T-helper 1 cell treated with Interleukin-12 subunit alpha and Interleukin-12 subunit beta and Interleukin-4 antibody, amounts not matched to agents 30 μg/mL and 1 μg/mL, for 36 hours (primary cell): ENCODE measurements around the gene ZC3H4.
"Not testable (repeated sequence)": the region's sequence is repeated elsewhere in the genome, so short reads cannot be mapped to it uniquely, and the experiment has no call there.

ENCODE experiments used
- H3K27ac Mint-ChIP-seq: one replicate; pipeline ENCODE4 v1.8.0; 2021; ENCODE audit warnings: mild to moderate bottlenecking, mixed read lengths
- H3K27me3 Mint-ChIP-seq: one replicate; pipeline ENCODE4 v1.8.0; 2021; ENCODE audit warnings: low read depth, mixed read lengths
- H3K36me3 Mint-ChIP-seq: one replicate; pipeline ENCODE4 v1.8.0; 2021; ENCODE audit warnings: low read depth, mixed read lengths
- H3K4me1 Mint-ChIP-seq: one replicate; pipeline ENCODE4 v1.8.0; 2021; ENCODE audit warnings: low read depth, mixed read lengths
- H3K4me3 Mint-ChIP-seq: one replicate; pipeline ENCODE4 v1.8.0; 2021; ENCODE audit warnings: mild to moderate bottlenecking, moderate library complexity, mixed read lengths
- H3K9me3 Mint-ChIP-seq: one replicate; pipeline ENCODE4 v1.8.0; 2021; ENCODE audit warnings: mixed read lengths

ZC3H4 gene

DNA sequence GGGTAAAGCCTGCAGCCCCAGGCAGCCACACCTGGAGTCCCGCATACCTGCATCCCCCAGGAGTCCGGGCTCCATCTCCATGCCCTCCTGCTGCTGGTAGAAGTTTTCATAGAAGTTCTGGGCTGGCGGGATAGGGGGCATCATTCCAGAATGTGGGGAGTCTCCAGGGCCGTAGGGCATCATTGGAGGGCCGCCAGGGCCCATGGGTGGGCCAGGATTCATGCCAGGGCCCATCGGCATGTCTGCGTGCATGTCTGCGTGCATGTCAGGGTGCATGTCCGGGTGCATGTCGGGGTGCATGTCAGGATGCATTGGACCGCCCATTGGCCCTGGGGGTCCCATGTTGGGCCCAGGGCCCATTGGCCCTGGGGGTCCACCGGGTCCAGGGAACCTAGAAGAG lies 41.8 kb downstream of the ZC3H4 start:
- H3K36me3 Mint-ChIP-seq: peaks cover 43% of the 10 kb centered on the region
- no peaks in the 10 kb centered on the region for H3K9me3 Mint-ChIP-seq

DNA sequence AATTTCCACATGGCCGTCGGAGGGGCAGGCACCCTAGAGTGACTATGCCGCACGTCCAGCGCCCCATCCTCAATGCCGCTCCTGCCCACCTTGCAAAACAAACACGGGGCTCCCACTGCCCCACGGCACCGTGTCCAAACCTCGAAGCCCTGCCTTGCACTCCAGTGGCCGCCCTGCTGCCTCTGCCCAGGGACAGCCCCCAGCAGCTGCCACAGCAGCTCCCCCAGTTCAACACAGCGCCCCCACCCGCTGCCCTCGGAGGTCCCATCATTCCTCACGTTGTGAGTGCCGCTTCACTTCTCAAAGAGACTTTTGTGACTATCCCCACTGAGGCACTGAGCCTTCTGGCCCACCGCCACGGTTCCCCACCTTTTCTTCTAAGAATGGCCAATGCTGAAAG lies 42.8 kb downstream of the ZC3H4 start:
- H3K4me1 Mint-ChIP-seq: peaks cover 10% of the 10 kb centered on the region
- no peaks in the 10 kb centered on the region for H3K27me3 Mint-ChIP-seq
- H3K36me3 Mint-ChIP-seq: peaks cover 39% of the 10 kb centered on the region
- no peak overlapping the region for H3K27ac Mint-ChIP-seq
- H3K9me3 Mint-ChIP-seq: no peaks in the 10 kb centered on the region
- H3K4me3 Mint-ChIP-seq: no peak overlapping the region

More for the DNA sequence above, 41.8 kb downstream of the ZC3H4 start:
- H3K4me3 Mint-ChIP-seq: no peak overlapping the region
- H3K27ac Mint-ChIP-seq: no peak overlapping the region
- peaks cover 10% of the 10 kb centered on the region for H3K4me1 Mint-ChIP-seq
- no peaks in the 10 kb centered on the region for H3K27me3 Mint-ChIP-seq

DNA sequence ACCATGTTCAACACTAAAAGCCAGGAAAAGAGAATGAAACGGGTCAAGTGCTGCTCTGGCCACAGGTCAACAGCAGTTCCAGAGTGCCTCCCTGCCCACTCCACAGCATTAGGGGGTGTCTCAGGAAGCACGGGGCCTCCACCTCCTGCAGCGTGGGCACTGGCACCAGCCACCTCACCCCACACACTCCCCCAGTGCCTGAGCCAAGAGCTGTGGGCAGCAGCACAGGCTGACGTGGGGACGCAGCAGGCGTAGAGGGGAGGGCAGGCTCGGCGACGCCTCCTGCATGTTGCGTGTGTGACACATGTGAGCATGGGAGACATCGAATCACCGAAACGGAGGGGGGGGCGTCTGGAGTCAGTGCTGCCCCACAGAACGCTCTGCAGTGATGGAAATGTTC lies 43.8 kb downstream of the ZC3H4 start:
- Mint-ChIP-seq H3K36me3 (peaks cover 34% of the 10 kb centered on the region), H3K27ac (no peak overlapping the region), H3K4me1 (peaks cover 6% of the 10 kb centered on the region)

DNA sequence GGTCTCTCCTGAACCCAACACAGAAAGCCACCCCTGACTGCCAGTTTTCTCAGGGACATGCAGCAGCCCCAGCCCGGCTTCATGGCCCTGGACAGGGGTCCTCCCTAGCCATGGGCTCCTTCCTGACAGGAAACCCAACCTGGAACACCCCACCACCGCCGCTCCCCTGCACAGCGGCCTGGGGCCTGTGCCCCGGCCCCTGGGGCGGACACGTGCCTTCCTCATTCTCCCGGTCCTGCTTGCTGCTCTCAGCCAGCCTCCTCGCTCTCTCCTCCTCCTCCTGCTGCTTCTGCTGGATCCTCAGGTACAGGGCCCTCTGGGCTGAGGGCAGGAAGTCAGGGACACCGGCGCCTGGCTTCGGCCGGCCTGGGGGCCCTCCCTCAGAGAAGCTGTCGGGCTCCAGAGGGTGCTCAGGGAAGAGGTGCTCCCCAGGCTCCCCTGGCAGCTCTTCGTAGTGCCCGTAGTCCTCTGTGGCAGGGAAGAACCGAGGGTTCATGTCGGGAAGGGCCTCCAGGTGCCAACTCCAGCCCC lies 44.6 kb downstream of the ZC3H4 start:
- peaks cover 30% of the 10 kb centered on the region for H3K36me3 Mint-ChIP-seq

More for the DNA sequence above, 43.8 kb downstream of the ZC3H4 start:
- no peaks in the 10 kb centered on the region for H3K27me3 Mint-ChIP-seq
- no peak overlapping the region for H3K4me3 Mint-ChIP-seq
- H3K9me3 Mint-ChIP-seq: no peaks in the 10 kb centered on the region

DNA sequence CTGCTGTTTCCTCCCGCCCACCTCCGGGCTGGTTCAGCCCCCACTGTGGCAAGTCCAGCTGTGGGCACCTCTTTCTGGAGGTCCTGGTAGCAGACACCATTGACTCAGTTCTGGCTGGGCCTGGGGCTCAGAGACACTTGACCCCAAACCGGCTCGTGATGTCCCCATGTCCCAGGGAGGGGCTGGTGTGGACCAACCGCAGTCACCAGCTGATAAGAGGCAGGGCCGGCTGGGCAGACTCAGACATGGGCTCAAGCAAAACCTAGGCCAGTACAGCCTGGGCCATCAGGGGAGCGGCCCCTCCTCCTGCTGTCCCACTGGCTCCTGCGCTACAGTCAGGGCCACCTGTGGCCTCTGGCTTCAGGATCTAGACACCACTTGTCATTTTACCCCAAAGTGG lies 45.3 kb downstream of the ZC3H4 start:
- peaks cover 6% of the 10 kb centered on the region for H3K4me1 Mint-ChIP-seq

More for the DNA sequence above, 44.6 kb downstream of the ZC3H4 start:
- Mint-ChIP-seq H3K27ac (no peak overlapping the region), H3K4me1 (peaks cover 6% of the 10 kb centered on the region), H3K9me3 (no peaks in the 10 kb centered on the region), H3K27me3 (no peaks in the 10 kb centered on the region), H3K4me3 (no peak overlapping the region)

DNA sequence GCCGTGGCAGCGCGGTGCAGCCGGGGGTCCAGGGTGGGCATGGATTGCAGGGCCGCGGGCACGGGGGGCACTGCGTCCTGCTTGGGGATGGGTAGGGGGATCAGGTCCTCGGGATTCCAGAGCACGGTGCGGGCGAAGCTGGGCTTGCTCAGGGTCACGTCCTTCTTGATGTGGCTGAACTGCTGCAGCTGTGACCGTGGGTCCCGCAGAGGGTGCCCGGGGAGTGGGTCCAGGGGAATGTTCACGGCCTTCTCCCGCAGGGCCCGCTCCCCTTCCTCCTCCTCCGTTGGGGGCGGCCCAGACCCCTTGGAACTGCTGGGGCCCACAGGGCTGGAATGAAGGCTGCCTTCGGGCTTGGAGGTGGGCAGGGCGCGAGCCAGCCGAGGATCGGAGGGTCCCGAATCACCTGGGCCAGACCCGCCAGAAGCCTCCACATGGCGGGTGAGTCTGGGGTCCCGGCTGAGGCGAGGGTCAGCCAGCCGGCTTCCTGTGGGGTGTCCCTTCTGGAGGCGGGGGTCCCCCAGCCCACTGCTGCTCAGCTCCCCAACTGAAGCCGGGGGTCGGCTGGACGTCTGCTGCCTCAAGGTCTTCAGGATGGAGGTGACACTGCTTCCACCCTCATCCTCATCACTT lies 46.2 kb downstream of the ZC3H4 start:
- H3K27ac Mint-ChIP-seq: no peak overlapping the region
- no peaks in the 10 kb centered on the region for H3K9me3 Mint-ChIP-seq
- peaks cover 6% of the 10 kb centered on the region for H3K4me1 Mint-ChIP-seq
- H3K27me3 Mint-ChIP-seq: no peaks in the 10 kb centered on the region
- H3K4me3 Mint-ChIP-seq: no peak overlapping the region
- peaks cover 24% of the 10 kb centered on the region for H3K36me3 Mint-ChIP-seq

More for the DNA sequence above, 45.3 kb downstream of the ZC3H4 start:
- no peak overlapping the region for H3K4me3 Mint-ChIP-seq
- H3K27ac Mint-ChIP-seq: no peak overlapping the region
- H3K27me3 Mint-ChIP-seq: no peaks in the 10 kb centered on the region
- H3K9me3 Mint-ChIP-seq: no peaks in the 10 kb centered on the region
- peaks cover 26% of the 10 kb centered on the region for H3K36me3 Mint-ChIP-seq

DNA sequence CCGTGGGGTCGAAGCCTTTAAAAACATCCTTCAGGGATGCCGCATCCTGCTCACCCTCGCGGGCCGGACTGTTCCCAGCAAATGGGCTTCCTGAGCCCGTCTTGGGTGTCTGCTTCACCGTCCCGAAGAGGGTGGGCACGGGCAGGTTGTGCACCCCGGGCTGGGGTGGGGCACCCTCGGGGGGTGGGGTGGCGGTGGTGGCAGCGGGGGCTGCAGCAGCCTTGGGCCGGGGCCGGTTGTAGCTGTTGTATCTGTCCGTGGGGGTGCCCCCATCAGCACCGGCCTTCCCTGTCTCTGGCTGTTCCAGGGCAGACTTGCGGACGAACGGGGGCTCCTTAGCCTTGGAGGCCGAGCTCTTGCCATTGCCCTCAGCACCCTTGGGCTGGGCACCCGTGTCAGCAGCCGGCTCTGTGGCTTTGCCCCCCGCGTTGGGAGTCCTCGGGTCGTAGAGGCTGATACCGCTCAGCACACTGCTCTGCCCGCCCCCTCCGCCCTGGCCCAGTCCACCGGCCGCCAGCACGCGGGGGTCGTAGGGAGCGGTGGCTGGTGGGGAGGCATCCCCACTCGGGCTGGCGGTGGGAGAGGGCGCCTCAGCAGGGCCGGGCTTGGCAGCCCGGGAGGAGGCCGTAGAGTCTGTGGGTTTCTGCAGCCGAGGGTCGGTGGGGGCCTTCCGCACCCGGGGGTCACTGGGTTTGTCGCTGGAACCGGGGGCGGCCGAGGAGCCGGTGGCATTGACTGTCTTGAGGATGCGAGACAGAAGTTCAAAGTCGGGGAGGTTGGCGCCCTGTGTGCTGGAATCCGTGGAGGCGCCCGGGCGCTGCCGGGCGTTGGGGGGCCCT lies 47.0 kb downstream of the ZC3H4 start:
- Mint-ChIP-seq H3K27me3 (no peaks in the 10 kb centered on the region), H3K36me3 (peaks cover 24% of the 10 kb centered on the region), H3K9me3 (no peaks in the 10 kb centered on the region), H3K4me1 (peaks cover 6% of the 10 kb centered on the region), H3K4me3 (no peak overlapping the region), H3K27ac (no peak overlapping the region)

DNA sequence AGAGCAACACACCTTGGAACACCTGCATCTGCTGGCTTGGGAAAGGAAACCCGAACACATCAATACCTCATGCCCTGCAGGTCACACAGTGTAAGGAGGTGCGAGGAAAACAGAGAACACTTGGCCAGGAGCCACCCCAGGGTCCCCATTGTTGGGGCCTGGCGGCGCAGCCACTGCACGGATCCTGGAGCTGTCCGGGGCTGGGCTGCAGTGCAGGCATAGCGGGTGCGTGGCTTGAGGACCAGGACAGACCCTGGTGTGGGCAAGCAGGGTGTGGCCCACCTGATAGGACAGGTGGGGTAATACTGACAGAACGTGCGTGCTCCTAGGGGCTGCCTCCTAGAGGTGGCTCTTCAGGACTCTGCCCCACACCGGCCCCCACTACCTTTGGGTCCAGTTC lies 48.3 kb downstream of the ZC3H4 start:
- no peaks in the 10 kb centered on the region for H3K9me3 Mint-ChIP-seq
- peaks cover 2% of the 10 kb centered on the region for H3K4me1 Mint-ChIP-seq
- peaks cover 11% of the 10 kb centered on the region for H3K36me3 Mint-ChIP-seq
- no peak overlapping the region for H3K27ac Mint-ChIP-seq
- no peak overlapping the region for H3K4me3 Mint-ChIP-seq
- no peaks in the 10 kb centered on the region for H3K27me3 Mint-ChIP-seq

DNA sequence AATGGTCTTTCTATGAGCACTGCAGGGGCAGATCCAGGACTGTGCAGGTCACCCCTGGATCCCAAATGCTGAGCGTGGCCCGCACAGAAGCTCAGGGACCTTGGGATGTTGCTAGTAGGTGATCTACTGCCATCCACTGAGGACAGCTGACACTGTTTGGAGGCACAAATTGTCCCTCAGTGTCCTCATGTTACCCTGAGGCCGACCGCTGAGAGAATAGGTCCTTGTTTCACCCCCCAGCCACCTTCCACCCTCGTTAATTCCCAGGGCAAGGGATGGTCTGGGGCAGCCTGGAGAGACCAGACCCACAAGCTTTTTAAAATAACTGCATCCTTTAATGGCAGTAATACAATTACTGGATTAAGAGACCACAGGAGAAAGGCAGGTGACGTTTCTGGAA lies 49.7 kb downstream of the ZC3H4 start:
- Mint-ChIP-seq H3K9me3 (no peaks in the 10 kb centered on the region), H3K4me3 (no peak overlapping the region), H3K27ac (no peak overlapping the region), H3K4me1 (no peaks in the 10 kb centered on the region), H3K36me3 (peaks cover 5% of the 10 kb centered on the region), H3K27me3 (no peaks in the 10 kb centered on the region)

DNA sequence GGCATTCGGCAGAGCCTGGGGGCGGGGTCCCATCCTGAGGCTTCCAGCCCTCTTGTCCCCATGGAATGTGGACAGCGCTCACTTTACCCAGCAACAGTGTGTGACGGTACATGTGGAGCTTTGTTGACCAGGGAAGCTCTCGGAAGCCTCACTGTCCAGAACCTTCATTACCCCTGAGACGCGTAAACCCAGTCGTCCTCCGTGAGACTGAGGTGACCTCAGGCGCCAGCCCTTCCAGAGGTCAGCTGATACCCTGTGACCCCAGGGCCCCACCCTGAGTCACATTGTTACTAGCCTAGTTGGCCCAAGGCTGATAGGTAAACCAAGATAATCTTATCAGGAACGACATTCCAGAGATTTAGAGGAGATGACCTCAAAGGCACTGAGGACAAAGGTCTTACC lies 55.0 kb downstream of the ZC3H4 start:
- no peak overlapping the region for H3K4me3 Mint-ChIP-seq
- no peaks in the 10 kb centered on the region for H3K4me1 Mint-ChIP-seq
- peaks cover 4% of the 10 kb centered on the region for H3K27me3 Mint-ChIP-seq
- H3K36me3 Mint-ChIP-seq: no peaks in the 10 kb centered on the region
- H3K9me3 Mint-ChIP-seq: no peaks in the 10 kb centered on the region
- H3K27ac Mint-ChIP-seq: no peak overlapping the region

DNA sequence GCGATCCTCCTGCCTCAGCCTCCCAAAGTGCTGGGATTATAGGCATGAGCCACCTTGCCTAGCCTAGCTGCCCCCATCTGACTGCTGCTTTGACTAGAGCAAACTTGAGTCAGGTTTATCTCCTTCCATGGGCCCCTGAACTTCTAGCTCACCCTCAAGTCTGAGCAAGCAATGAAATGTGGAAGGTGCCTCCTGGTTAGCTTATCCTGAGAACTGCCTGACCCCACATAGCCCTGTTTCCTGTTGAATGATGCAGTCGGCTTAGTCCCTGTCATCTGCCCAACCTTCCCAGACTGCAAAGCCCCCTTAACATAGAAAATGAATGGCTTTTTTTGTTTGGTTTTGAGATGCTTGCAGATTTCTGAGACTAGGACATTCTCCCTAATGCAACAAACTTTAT lies 56.2 kb downstream of the ZC3H4 start:
- Mint-ChIP-seq H3K36me3 (no peaks in the 10 kb centered on the region), H3K4me1 (no peaks in the 10 kb centered on the region), H3K27ac (no peak overlapping the region), H3K27me3 (peaks cover 8% of the 10 kb centered on the region), H3K4me3 (no peak overlapping the region), H3K9me3 (no peaks in the 10 kb centered on the region)

DNA sequence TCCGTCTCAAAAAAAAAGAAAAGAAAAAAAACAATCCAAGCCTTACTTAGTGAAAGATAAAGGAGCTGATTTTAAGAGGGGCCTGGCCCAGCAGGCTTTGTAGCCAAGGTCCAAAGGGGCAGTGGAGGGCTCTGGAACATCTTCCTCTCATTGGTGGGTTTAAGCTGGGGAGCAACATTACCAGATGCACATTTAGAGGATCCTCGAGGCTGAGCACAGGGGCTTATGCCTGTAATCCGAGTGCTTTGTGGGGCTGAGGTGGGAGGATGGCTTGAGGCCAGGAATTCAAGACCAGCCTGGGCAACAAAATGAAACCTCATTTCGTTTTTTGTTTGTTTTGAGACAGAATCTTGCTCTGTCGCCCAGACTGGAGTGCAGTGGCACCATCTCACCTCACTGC lies 57.2 kb downstream of the ZC3H4 start:
- Mint-ChIP-seq H3K4me1 (no peaks in the 10 kb centered on the region), H3K27ac (no peak overlapping the region), H3K4me3 (no peak overlapping the region), H3K9me3 (no peaks in the 10 kb centered on the region), H3K36me3 (no peaks in the 10 kb centered on the region), H3K27me3 (peaks cover 8% of the 10 kb centered on the region)

DNA sequence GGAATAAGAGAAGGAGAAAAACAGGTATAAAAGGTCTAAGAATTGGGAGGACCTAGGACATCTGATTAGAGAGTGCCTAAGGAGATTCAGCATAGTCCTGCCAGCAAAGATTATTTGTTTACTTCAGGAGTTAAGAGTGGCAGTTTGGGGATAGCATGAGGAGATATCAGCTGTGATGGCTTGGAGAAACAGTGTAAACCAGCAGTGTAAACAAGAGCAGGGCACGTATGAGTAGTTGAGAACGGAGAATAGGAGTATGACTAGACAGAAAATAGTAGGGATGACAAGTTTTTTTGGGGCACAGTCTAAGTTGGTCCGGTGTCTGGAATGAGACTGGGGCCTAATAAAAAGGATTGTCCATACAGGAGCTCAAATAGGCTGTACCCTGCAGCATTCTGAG lies 63.0 kb downstream of the ZC3H4 start:
- H3K4me1 Mint-ChIP-seq, H3K36me3 Mint-ChIP-seq, H3K4me3 Mint-ChIP-seq, H3K27me3 Mint-ChIP-seq, H3K27ac Mint-ChIP-seq, H3K9me3 Mint-ChIP-seq: not testable (repeated sequence)

DNA sequence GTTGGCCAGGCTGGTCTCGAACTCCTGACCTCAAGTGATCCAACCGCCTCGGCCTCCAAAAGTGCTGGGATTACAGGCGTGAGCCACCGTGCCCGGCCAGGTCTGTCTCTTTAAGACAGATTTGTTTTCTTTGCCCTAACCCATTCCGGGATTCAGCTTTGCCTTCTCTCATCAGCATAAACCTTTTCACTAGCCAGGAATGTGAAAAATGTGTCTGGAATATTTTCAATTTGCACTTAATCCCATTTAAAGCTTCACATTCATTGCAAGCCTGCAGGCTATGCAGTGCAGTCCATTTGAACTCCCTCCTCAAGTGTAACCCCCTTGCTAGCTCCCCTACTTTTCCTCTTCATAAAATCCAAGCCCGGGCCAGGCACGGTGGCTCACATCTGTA lies 64.3 kb downstream of the ZC3H4 start:
- Mint-ChIP-seq H3K4me1 (peaks cover 8% of the 10 kb centered on the region), H3K27me3 (peaks cover 8% of the 10 kb centered on the region), H3K27ac (peak overlapping the region; percentile 87), H3K9me3 (no peaks in the 10 kb centered on the region), H3K36me3 (peaks cover 2% of the 10 kb centered on the region), H3K4me3 (peak overlapping the region; percentile 94)

DNA sequence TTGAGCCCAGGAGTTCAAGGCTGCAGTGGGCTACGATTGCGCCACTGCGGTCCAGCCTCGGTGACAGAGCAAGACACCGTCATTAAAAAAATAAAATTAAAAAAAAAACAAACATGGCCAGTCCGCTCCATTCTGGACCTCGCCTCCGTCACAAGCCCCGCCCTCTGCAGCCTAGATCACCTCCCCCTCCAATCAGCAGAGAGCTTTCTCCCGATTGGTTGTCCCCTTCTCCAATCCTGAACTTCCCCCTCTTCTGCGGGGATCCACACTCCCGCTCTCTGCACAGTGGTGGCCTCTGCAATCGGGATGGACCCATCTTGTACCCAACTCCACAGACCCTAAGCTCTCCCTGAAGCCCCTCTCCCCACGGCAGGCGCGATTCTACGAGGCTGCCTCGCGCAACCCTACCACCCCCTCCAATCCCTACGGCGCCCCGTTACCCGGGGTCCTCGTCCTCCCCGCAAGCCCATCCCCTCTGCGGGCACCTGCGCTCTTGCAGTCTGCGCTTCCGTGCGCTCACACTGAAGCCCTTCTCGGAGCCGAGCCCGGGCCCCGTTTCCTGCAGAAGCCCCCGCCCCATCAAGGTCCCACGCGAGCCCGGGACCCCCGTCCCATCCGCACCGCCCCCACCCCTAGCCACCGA lies 65.7 kb downstream of the ZC3H4 start:
- peak overlapping the region; percentile 95 for H3K27ac Mint-ChIP-seq
- no peaks in the 10 kb centered on the region for H3K9me3 Mint-ChIP-seq
- H3K4me1 Mint-ChIP-seq: peaks cover 8% of the 10 kb centered on the region
- H3K36me3 Mint-ChIP-seq: peaks cover 2% of the 10 kb centered on the region
- H3K27me3 Mint-ChIP-seq: peaks cover 4% of the 10 kb centered on the region
- H3K4me3 Mint-ChIP-seq: peak overlapping the region; percentile 99
